ENCODE results near the gene ZDHHC22.

DNA sequence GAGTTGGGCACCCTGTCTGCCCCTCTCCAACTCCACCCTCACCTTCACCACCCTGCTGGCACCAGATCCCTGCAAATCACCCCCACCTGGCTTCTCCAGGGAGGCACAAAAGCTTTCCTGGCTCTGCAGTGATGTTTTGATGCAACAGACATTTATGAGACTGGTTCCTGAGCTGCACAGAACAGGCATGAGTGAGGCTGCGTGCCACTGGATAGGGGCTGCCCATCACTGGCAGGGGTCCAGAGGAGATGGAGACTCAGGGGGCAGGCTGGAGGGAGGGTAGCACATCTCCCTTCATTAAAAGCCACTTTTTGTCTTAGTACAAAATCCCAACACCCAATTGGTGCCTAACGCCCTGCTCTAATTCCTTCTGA lies 17.3 kb upstream of the ZDHHC22 start:
- TF ChIP-seq, protein P1, sequence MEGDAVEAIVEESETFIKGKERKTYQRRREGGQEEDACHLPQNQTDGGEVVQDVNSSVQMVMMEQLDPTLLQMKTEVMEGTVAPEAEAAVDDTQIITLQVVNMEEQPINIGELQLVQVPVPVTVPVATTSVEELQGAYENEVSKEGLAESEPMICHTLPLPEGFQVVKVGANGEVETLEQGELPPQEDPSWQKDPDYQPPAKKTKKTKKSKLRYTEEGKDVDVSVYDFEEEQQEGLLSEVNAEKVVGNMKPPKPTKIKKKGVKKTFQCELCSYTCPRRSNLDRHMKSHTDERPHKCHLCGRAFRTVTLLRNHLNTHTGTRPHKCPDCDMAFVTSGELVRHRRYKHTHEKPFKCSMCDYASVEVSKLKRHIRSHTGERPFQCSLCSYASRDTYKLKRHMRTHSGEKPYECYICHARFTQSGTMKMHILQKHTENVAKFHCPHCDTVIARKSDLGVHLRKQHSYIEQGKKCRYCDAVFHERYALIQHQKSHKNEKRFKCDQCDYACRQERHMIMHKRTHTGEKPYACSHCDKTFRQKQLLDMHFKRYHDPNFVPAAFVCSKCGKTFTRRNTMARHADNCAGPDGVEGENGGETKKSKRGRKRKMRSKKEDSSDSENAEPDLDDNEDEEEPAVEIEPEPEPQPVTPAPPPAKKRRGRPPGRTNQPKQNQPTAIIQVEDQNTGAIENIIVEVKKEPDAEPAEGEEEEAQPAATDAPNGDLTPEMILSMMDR (IDR thresholded peaks at IDR 0.05; ENCODE audit: insufficient read depth, low read length), result no peak
- TF ChIP-seq, protein P2, sequence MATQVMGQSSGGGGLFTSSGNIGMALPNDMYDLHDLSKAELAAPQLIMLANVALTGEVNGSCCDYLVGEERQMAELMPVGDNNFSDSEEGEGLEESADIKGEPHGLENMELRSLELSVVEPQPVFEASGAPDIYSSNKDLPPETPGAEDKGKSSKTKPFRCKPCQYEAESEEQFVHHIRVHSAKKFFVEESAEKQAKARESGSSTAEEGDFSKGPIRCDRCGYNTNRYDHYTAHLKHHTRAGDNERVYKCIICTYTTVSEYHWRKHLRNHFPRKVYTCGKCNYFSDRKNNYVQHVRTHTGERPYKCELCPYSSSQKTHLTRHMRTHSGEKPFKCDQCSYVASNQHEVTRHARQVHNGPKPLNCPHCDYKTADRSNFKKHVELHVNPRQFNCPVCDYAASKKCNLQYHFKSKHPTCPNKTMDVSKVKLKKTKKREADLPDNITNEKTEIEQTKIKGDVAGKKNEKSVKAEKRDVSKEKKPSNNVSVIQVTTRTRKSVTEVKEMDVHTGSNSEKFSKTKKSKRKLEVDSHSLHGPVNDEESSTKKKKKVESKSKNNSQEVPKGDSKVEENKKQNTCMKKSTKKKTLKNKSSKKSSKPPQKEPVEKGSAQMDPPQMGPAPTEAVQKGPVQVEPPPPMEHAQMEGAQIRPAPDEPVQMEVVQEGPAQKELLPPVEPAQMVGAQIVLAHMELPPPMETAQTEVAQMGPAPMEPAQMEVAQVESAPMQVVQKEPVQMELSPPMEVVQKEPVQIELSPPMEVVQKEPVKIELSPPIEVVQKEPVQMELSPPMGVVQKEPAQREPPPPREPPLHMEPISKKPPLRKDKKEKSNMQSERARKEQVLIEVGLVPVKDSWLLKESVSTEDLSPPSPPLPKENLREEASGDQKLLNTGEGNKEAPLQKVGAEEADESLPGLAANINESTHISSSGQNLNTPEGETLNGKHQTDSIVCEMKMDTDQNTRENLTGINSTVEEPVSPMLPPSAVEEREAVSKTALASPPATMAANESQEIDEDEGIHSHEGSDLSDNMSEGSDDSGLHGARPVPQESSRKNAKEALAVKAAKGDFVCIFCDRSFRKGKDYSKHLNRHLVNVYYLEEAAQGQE (IDR thresholded peaks at IDR 0.05; ENCODE audit: insufficient replicate concordance, low read depth), result no peak
- no peak for TF ChIP-seq POLR2AphosphoS5 (IDR thresholded peaks at IDR 0.05; ENCODE audit: low read depth)
